PC-3 (cell line): ENCODE measurements around the gene LRRC8A.
A peak's percentile ranks its signal among the peaks of the same experiment; 100 is the strongest.

Source experiments
- EZH2phosphoT487 ChIP-seq: fragments of 300-600 bp; sonication (generic); IDR thresholded peaks from 2 replicates; pipeline ENCODE4 v1.6.1; 2018; ENCODE audit warnings: mild to moderate bottlenecking, antibody characterized with exemption, low read length, borderline replicate concordance
- TF ChIP-seq, protein P1 (sequence below): fragments of 300-600 bp; sonication (generic); conservative IDR thresholded peaks from 2 replicates; pipeline ENCODE4 v1.5.1; 2017; ENCODE audit warnings: antibody characterized with exemption, low read depth, mild to moderate bottlenecking, low read length

DNA sequence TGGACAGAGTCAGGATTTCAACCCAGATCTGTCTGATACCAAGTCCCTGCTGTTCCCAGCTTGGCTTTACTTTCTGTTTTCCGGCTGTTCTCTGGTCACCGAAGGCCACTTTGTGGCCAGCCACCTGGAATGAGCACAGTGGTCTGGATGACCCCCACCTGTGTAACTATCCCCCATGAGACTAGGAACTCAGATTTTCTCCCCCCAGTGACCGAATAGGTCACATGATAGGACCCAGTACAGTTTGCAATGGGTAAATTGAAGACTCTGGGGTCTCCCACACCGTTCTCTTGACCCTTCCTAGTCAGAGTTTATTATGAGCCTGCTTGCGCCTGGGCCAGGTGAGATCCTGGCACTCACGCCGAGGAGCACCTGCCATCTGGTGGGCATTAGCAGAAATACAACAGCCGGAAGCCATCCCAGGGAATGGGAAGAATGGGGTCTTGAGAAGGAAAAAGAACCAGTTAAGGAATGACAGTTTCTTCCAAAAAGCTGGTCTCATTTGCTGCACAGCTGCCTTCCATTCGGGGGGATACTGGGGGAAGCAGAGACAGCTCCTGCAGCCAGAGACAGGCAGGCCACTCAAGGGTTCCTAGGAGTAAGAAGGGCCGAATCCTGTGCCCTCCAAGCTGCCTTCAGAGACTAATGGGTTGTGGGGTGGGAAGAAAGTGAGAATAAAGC, 45.9 kb downstream of the LRRC8A start:
- TF ChIP-seq, protein P1, sequence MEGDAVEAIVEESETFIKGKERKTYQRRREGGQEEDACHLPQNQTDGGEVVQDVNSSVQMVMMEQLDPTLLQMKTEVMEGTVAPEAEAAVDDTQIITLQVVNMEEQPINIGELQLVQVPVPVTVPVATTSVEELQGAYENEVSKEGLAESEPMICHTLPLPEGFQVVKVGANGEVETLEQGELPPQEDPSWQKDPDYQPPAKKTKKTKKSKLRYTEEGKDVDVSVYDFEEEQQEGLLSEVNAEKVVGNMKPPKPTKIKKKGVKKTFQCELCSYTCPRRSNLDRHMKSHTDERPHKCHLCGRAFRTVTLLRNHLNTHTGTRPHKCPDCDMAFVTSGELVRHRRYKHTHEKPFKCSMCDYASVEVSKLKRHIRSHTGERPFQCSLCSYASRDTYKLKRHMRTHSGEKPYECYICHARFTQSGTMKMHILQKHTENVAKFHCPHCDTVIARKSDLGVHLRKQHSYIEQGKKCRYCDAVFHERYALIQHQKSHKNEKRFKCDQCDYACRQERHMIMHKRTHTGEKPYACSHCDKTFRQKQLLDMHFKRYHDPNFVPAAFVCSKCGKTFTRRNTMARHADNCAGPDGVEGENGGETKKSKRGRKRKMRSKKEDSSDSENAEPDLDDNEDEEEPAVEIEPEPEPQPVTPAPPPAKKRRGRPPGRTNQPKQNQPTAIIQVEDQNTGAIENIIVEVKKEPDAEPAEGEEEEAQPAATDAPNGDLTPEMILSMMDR = peak; percentile 85
- TF ChIP-seq EZH2phosphoT487 = no peak
